Occipital lobe (tissue), 2 donors: ENCODE data around the gene HS3ST5. TPM values are rescaled to one million over a fixed set of nuclear protein-coding genes. Genes with fewer than 3 reads are reported as not detected.
"Not testable (repeated sequence)": the region's sequence is repeated elsewhere in the genome, so short reads cannot be mapped to it uniquely, and the experiment has no call there.

Experiments
- DNase-seq: peaks from one replicate; lab custom pipeline; 2025; lab: John Stamatoyannopoulos, UW
- total RNA-seq: library from RNA; depleted of rRNA; stranded (reverse); fragments of >200 nt; gene quantifications from one replicate; pipeline ENCODE4 v1.2.3, GENCODE V29; 2014

Gene HS3ST5
- total RNA-seq, 1 donor from 2014 or later, result 6.6 TPM

DNA sequence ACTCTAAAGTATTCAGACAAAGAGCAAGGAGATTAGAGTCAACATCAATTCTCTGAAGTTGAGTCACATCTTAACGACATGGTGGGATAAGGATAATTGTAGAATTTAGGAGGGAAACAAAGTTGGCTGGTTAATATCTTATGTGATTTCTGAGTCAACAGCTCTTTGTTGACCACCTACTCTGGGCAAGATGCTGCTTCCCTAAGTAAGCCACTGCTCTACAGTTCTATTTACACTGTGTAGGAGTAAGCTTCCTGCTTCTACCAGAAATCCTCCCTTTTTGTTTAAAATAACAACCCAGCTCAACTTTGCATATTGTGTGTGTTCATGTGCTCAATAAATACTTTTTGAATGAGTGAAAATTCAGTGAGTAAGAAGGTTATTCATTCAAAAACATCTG lies 3.1 kb downstream of the HS3ST5 start:
- no peak for DNase-seq

DNA sequence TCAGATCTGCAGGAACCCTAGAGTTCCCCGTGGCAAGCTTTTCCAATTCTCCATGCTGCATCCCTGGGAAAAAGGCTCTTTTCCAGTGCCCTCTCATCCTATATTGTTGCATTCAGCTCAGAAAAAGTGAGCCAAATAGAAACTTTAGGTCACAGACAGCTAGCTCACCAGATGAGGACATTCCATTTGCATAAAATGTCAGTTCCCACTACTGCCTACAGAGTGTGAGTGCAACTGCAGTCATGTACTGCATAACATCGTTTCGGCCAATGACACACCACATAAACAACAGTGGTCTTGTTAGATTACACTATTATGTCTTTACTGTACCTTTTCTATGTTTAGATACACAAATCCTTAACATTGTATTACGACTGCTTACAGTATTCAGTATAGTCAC lies 8.6 kb downstream of the HS3ST5 start:
- no peak for DNase-seq

DNA sequence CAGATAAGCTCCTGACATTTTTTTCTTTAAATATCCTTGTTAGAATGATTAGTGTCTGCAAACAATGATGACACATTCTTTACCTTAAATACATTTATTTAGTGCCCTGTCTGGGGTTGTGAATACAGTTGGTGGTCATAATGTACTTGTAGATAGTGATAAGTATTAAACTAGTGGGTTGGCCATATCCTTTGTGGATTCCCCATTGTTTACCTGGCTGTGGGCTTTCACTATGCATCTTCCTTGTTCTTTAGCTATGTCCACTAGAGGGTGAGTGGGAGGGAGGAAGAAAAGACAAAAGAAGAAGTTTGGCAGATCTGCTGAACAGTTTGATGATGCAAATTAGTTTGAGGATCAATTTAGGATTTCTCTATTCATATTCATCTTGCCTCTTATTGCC lies 15.7 kb downstream of the HS3ST5 start:
- no peak for DNase-seq

DNA sequence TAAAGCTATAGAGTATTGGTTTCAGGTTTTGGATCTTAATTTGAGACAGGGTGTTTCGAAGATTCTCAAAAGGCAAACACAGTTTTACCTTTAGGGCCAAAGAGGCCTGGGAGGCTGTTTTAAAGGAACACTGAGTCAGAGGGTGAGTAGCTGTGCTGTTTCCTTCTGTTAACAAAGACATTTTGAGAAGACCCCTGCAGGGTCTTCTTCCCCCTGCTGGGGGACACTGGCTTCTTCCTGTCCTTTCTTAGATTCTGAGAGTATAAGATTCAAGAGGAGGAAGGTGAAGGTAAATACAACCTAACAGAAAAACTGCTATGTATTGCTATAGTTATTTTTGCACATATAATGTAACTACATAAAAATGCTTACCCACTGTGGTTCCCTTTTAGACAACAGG lies 19.0 kb downstream of the HS3ST5 start:
- DNase-seq, result no peak

DNA sequence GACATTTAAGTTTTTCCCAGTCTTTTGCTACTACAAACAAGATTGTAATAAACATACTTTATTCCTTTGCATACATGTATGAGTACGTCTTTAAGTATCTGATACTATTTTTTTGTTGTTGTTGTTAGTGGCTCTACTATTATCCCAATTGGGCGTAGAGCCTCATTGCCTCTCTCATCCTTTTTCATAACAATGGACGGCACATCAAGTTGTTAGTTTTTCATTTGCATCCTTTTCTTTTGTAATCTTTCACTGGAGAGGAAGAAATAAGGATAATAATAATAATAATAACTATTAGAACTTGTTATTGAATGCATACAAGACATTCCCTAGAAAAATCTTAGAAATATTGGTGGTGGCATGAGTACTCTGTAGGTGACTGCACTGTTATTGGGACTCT lies 23.1 kb downstream of the HS3ST5 start:
- DNase-seq, result no peak

DNA sequence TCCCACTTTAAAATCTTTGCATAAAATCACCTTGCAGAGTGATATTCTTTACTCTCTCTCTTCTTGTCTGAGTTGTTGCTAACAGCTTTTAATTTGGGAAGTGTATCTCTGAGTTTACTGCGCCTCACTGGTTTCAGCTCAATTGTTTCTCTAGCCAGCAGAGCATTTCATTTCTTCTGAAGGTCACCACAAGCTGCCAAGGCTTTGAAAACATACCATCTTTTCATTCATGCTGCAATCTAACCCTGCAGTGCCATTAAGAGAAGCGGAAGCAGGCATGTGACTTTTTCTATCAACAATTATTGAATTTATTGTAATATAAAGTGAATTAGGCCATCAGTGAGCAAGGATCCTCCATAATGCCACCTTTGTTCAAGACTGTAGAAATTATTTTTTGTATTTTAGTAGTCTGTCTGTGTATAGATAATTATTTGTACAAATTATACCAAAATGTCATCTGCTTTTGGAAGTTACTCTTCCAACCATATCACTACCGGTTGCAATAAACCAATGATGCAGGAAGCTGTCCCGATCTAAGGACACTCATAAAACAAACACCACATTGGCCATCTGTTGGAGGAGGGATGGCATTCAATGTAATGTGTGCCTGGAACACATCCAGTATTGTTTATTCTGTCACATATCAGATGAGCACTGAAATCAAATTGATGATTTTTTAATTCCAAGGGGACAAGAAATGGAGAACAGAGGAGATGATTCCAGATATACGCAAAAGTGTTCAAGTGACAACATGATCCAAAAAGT lies 26.8 kb downstream of the HS3ST5 start:
- DNase-seq, result no peak

DNA sequence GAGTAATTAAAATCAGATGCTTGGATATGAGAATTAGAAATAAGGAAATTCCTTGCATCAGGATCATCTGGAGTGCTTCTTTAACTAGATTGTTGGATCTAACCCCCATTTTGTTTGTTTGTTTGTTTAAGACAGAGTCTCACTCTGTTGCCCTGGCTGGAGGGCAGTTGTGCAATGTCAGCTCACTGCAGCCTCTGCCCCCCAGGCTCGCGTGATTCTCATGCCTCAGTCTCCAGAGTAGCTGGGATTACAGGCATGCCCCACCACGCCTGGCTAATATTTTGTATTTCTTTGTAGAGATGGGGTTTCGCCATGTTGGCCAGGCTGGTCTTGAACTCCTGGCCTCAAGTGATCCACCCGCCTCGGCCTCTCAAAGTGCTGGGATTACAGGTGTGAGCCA lies 29.0 kb downstream of the HS3ST5 start:
- DNase-seq, result not testable (repeated sequence)

DNA sequence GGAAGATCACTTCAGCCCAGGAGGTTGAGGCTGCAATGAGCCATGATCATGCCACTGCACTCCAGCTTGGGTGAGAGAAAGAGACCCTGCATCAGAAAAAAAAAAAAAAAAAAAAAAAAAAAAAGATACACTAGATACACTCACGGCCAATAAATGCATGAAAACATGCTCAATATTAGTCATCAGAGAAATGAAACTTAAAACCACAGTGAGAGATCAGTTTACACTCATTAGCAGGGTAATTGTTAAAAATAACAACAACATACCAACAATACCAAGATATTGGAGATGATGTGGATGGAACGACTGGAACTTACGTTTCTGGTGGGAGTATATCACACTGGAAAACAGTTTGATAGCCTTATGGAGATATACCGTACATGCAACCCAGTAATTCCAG lies 29.9 kb downstream of the HS3ST5 start:
- DNase-seq, result no peak

DNA sequence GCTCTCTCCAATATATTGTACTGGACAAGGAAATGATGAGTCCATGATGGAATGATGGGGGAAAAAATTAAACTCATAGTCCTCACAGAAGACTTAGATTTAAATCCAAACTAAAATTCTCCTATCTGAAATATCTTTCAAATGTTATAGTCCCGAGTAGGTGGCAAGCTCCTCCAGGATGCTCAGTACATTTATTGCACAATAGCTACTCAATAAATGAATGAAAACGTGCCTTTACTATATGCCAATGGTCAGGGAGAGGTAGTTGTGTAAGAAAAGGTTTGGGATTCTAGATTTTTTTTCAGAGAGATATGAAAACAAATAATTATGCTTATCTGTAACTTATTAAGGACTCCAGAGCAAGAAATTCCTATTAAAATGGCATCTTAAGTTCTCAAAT lies 32.8 kb downstream of the HS3ST5 start:
- DNase-seq, result no peak

DNA sequence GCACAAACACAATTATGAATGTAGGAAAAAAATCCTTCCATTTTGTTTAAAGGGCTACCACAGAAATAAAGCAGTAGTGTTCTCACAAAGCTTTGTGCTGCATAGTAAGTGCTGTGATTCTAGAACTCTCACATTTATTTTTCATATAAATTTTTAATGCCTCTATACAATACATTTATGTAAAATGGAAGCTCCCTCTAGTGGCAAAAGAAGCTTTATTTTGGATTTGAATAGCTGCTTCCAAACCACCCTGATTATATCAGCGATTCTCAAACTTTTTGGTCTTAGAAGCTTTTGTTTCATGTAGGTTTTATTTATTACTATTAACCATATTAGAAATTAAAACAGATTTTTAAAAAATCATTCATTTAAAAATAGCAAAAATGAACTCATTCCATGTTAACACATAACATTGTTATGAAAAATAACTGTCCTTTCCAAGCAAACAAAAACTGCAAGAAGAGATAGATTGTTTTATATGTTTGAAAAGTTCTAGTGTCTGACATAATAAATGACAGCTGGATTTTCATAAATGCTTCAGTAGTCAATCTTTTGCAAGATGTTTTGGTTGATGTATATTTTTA lies 38.4 kb downstream of the HS3ST5 start:
- DNase-seq, result no peak

DNA sequence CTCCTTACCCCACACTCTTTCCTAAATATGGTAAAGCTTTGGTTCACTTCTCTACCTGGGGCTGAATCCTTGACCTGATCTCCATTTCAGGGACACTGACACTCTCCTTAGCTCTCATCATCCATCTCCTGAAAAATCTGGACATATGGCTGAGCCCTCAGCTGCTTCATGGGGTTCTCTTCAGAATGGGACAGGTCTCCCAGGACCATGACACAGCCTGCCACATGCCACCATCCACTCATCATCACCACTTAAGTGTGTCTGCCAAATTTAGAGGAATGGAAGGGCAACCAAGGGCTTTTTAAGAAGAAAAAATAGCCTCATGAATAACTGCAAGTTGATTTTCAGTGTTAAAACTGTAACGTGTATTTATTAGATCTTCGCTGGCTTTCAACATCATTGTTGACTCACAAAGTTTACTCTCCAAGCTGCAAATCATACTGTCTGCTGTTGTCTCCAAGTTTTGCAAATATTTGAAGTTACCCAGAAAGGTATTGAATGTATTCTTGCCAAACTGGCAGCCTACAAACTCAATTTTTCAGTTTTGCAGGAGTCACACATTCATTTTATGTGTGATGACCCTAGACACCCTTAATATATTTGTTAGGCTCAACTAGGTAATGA lies 41.1 kb downstream of the HS3ST5 start:
- no peak for DNase-seq

DNA sequence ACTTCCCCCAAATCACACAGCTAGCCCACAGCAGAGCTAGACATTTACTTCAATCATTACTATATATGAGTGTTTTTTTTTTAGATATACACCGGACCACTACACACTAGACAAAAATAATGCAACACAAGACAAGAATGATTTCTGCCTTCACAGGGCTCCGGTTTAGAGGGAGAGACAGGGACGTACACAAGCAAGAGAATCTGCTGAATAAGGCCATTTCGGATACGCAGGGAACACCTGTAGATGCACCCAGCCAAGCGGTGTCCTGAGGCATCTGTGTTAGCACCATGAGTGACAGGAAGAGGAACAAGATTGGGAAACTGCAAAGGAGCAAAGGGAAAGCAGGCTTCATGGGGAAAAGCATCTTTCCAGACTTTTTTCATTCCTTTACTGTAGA lies 45.7 kb downstream of the HS3ST5 start:
- DNase-seq, result no peak

DNA sequence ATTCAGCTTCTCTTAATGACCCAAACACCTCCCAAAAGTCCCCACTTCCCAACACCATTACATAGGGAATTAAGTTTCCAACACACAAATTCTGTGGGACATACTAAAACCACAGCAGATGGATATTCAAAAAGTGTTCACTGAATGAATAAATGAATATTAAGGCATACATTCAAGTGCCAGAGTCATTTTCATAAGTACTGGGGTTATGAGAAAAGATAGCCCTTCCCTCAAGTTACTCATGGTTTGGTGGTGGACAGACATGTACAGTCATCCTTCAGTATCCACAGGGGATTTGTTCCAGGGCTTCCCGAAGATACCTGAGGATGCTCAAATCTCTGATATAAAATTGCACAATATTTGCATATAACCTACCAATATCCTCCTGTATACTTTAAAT lies 50.4 kb downstream of the HS3ST5 start:
- DNase-seq, result no peak

DNA sequence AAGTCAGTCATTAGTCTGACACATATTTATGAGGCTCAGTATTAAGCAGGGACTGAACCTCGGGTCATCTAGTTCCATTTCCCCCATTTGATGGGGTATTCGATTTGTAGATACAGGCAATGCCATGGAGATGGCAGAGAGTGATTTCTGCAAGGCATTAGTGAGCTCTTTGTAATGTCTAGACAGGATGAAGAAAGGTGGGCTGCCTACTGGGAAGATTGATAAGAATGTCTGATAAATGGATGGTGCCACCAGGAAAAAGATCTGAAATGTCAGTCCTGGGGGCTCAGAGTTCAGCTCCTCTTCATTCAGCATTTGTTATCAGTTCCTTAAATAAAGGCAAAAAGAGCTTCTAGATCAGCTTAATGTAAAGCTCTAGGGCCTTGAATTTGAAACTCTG lies 51.4 kb downstream of the HS3ST5 start:
- no peak for DNase-seq

DNA sequence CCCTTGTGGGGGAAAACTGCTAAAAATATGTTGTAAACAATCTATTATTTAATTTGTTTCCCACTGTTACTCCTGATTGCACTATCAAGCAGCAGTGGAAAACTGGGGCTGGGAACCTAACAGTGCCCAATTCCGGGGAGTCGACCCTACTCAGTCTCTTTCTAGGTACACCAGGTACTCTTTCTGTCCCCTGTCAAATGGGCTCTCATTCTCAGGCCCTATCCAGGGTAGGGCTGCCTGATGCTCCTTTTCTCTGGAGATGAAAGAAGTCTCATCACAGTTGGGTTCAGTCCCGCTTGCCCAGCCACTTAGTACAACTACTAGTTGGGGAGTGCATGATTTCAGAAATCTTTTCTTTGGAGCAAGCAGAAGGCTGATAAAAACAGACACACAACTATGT lies 52.0 kb downstream of the HS3ST5 start:
- DNase-seq, result no peak

DNA sequence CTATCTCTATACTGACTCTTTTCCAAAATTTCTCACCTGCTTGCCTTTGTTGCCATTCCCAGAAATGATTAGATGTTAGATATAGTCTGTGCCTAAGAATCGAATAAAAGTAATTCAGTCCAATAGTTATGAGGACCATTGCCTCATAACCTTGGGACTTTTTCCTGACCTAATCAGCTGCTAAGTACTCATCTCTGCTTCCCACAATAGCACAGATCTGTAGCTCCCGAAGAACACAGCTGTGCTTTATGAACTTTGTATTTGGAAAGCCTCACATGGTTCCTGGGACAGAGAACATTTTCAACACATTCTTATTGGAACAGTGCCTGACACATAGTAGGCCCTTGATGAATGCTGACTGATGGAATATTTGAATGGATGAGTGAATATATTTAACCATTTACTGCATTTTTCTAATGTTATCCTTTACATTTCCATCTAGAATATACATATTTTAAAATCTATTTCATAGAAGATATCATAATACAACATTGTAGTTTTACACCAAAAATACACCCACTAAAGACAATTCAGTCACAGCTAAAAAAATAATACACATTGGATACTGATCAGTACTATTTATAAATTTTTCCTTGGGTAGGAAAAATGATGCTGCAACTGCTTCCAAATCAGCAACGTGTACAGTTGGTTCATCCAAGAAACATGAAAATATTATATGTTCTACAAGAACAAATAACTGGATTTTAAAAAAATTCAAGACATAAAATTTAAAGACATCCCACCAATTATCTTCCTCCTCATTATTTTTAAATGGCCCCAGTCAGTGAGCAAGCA lies 53.9 kb downstream of the HS3ST5 start:
- DNase-seq, result no peak

DNA sequence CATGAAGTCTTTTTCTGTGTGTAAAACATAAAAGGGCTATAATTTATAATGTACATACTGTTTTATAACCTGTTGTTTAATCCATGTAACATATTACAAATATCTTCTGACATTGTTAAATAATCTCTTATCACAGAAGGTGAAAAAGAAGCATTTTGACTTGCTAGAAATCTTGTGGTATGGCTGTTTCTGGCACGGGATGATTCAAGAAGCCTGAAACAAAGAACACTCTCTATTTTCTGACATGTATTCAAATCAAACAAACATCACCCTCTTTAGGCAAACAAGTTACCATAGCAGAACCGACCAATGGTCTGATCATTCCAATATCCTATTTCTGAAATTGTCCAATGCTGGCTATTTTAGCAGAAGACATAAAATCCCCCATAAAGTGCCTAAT lies 55.4 kb downstream of the HS3ST5 start:
- DNase-seq, result no peak

DNA sequence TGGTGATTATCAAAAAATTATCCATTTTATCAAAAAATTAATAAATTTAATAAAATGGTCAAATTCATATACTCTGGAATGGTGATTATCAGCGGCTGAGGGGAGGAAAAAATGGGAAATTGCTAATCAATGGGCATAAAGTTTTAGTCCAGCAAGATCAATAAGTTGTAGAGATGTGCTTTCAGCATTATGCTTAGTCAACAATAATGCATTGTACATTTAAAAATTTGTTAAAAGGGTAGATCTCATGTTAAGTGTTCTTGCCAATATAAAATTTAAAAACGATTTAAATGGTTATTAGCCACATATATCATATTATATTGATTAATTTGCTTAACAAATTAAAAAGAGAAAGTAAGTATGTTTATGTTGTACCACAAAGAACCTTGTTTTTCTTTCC lies 56.6 kb downstream of the HS3ST5 start:
- DNase-seq, result no peak

DNA sequence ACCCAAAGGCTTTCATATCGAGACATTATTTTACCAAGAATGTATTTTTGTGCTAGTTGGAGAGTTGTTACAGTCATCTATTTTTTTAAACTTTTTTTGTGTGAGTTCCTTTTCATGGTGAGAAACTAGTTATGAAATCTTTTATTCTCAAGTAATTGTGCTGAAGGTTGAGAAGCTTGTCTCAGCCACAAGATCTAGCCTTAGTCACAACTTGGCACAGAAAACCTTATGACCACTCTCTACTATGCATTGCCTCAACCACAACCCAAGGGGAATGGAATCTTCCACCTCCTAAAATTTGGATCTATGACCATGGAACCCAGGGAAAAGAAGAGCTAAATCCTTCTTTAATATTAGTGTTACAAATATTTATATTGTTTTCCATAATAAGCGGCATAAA lies 58.5 kb downstream of the HS3ST5 start:
- DNase-seq, result no peak

DNA sequence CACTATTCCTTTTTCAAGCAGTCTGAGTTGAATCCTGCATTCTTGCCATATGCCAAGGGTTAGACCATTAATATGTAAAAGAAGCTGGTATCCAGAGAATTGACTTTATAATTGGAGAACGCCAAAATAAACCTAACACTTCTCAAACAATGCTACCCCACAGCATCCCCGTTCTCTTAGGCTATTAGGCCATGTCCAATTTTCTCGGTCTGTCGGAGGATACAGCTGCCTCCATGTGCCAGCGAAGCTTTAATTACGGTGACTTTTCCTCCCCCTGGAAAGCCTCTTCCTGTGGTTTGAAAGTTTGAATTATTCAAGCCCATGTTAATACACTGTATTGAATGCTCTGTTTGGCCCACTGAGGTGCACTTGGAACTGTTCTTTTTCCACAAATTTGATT lies 60.5 kb downstream of the HS3ST5 start:
- no peak for DNase-seq

DNA sequence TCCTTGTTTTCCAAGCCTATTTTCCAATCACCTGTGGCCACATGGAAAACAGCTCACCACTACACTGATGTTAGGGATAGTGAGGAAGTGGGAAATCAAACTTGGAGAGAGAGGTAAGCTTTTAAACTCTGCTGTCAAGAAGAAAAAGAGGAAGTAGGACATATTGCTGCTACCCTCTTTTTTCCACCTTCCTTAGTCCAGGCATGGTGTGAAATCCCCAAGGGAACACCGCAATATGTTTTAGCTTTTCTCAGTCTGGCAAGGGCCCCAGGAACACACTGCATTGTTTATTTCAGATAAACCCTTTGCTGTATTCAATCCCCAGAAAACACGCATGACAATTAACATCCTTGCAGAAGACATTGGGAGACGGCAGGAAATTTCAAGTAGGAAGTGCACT lies 61.3 kb downstream of the HS3ST5 start:
- DNase-seq, result no peak

DNA sequence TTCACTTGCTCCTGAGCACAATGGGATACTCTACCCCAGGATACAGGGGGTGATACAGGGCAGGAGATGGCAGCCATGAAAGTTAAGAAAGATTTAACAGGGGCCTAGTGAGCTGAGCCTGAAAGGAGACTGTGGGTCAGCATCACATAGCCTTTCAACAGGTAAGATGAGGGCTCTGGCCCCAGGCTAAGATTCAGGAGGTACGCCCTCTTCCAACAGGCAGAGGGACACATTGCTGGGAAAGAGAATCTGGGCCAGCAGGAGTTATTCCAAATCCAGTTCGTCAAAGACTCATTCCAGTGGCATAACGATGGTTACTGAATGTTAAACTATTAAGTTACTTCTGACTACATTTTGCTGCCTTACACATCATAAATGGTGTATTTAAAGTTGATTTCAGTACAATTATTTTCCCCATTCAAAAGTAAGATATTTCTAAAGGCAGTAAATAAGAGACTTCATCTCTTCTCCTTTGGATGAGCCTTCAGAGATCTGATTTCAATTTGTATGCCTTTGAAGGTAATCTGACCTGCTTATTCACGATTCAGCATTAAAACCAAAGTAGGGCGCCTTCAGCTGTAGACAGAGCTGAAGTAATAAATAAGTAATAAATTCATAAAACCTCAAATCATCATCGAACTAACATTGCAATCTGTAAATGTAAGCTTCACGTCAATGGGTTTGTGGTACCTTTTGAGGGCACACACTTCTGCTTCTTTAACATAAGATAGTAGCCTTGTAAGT lies 62.4 kb downstream of the HS3ST5 start:
- DNase-seq, result no peak
